ENCODE measurements around the gene PRRT1. TPM values are rescaled to one million over a fixed set of nuclear protein-coding genes. Genes with fewer than 3 reads are reported as not detected.

Gene PRRT1
- total RNA-seq, 1 donor from 2014 or later, result 1.3 TPM

- Mint-ChIP-seq H3K27ac (ENCODE audit: unreplicated experiment) (no peak overlapping the region), H3K4me1 (ENCODE audit: low read depth) (peaks cover 34% of the 10 kb centered on the region), H3K36me3 (ENCODE audit: low read depth) (peaks cover 11% of the 10 kb centered on the region), H3K4me3 (ENCODE audit: unreplicated experiment) (no peak overlapping the region), H3K9me3 (ENCODE audit: low read depth) (no peaks in the 10 kb centered on the region), H3K27me3 (ENCODE audit: low read depth) (peaks cover 8% of the 10 kb centered on the region)
- TF ChIP-seq CTCF (IDR thresholded peaks at IDR 0.05), result no peak
- no peak for DNase-seq (ENCODE audit: low spot score)
These were observed 39.2 kb downstream of the PRRT1 start for GRCh38 chr6:32112431-32112980.

- H3K27me3 Mint-ChIP-seq (ENCODE audit: low read depth), result peaks cover 8% of the 10 kb centered on the region
- peaks cover 40% of the 10 kb centered on the region for H3K4me1 Mint-ChIP-seq (ENCODE audit: low read depth)
- DNase-seq (ENCODE audit: low spot score), result no peak
- no peak overlapping the region for H3K4me3 Mint-ChIP-seq (ENCODE audit: unreplicated experiment)
- H3K9me3 Mint-ChIP-seq (ENCODE audit: low read depth), result no peaks in the 10 kb centered on the region
- peaks cover 9% of the 10 kb centered on the region for H3K36me3 Mint-ChIP-seq (ENCODE audit: low read depth)
- H3K27ac Mint-ChIP-seq (ENCODE audit: unreplicated experiment), result no peak overlapping the region
- TF ChIP-seq CTCF (IDR thresholded peaks at IDR 0.05), result no peak
These were observed 40.2 kb downstream of the PRRT1 start for GRCh38 chr6:32111424-32112066.

- peaks cover 3% of the 10 kb centered on the region for H3K36me3 Mint-ChIP-seq (ENCODE audit: low read depth)
- no peaks in the 10 kb centered on the region for H3K9me3 Mint-ChIP-seq (ENCODE audit: low read depth)
- peaks cover 40% of the 10 kb centered on the region for H3K4me1 Mint-ChIP-seq (ENCODE audit: low read depth)
- peaks cover 8% of the 10 kb centered on the region for H3K27me3 Mint-ChIP-seq (ENCODE audit: low read depth)
- H3K27ac Mint-ChIP-seq (ENCODE audit: unreplicated experiment), result no peak overlapping the region
- no peak overlapping the region for H3K4me3 Mint-ChIP-seq (ENCODE audit: unreplicated experiment)
- DNase-seq (ENCODE audit: low spot score), result no peak
- no peak for TF ChIP-seq CTCF (IDR thresholded peaks at IDR 0.05)
These were observed 41.1 kb downstream of the PRRT1 start for GRCh38 chr6:32110632-32111031.

- no peak overlapping the region for H3K4me3 Mint-ChIP-seq (ENCODE audit: unreplicated experiment)
These were observed 42.0 kb downstream of the PRRT1 start for GRCh38 chr6:32109765-32110160.

More at GRCh38 chr6:32109765-32110160, 42.0 kb downstream of the PRRT1 start:
- no peak for TF ChIP-seq CTCF (IDR thresholded peaks at IDR 0.05)
- Mint-ChIP-seq H3K27me3 (ENCODE audit: low read depth) (peaks cover 12% of the 10 kb centered on the region), H3K9me3 (ENCODE audit: low read depth) (no peaks in the 10 kb centered on the region), H3K4me1 (ENCODE audit: low read depth) (peaks cover 37% of the 10 kb centered on the region), H3K36me3 (ENCODE audit: low read depth) (peaks cover 3% of the 10 kb centered on the region), H3K27ac (ENCODE audit: unreplicated experiment) (peak overlapping the region; percentile 55)
- DNase-seq (ENCODE audit: low spot score), result no peak

Measured in chondrocyte (in vitro differentiated cells).